Keratinocyte (primary cell): ENCODE results near the gene CACNB3. TPM values are rescaled to one million over a fixed set of nuclear protein-coding genes. Genes with fewer than 3 reads are reported as not detected.
"Not testable (repeated sequence)": the region's sequence is repeated elsewhere in the genome, so short reads cannot be mapped to it uniquely, and the experiment has no call there.

Experiments
- DNase-seq: peaks from one replicate; pipeline ENCODE4 v3.0.0-alpha.2; 2011; ENCODE audit warnings: low read depth, missing footprints, low spot score
- FAIRE-seq: peaks from 2 replicates; lab custom pipeline; 2011; peaks lifted over from hg19 to GRCh38; lab: Jason Lieb, UNC
- H2AFZ ChIP-seq: 2 replicates; pipeline ENCODE4 v1.6.0; 2012; ENCODE audit warnings: low read length, control low read depth, inconsistent platforms; ENCODE audit not compliant: control insufficient read depth
- H3K27ac ChIP-seq: 2 replicates; pipeline ENCODE4 v1.5.1; 2011; ENCODE audit warnings: low read length; ENCODE audit not compliant: control insufficient read depth, insufficient read depth
- H3K27me3 ChIP-seq: 3 replicates; pipeline ENCODE4 v1.6.0; 2011; ENCODE audit warnings: low read length; ENCODE audit not compliant: control insufficient read depth, insufficient read depth; ENCODE audit errors: extremely low read depth
- H3K36me3 ChIP-seq, 2 experiments: 2 replicates in 1 of 2; 3 replicates in 1 of 2; pipeline ENCODE4 v1.5.1; 2011; ENCODE audit warnings: low read length in 2 of 2, mild to moderate bottlenecking in 1 of 2; ENCODE audit not compliant: control insufficient read depth in 2 of 2, insufficient read depth in 2 of 2; ENCODE audit errors: extremely low read depth in 1 of 2
- H3K4me1 ChIP-seq: 3 replicates; pipeline ENCODE4 v1.5.1; 2011; ENCODE audit warnings: low read length; ENCODE audit not compliant: control insufficient read depth, insufficient read depth; ENCODE audit errors: extremely low read depth
- H3K4me2 ChIP-seq: 3 replicates; pipeline ENCODE4 v1.6.0; 2011; ENCODE audit warnings: low read depth, low read length; ENCODE audit not compliant: control insufficient read depth, insufficient read depth; ENCODE audit errors: extremely low read depth
- H3K4me3 ChIP-seq, 3 experiments: fragments of 200-600 bp in 1 of 3; sonication (generic) in 1 of 3; 2 replicates in 2 of 3; 3 replicates in 1 of 3; pipeline ENCODE4 v1.5.1; 2011 to 2016; ENCODE audit warnings: low read length in 3 of 3, mild to moderate bottlenecking in 3 of 3, control low read depth in 2 of 3, inconsistent platforms in 1 of 3, low read depth in 1 of 3, mixed read lengths in 1 of 3, mixed run types in 1 of 3, moderate library complexity in 1 of 3; ENCODE audit not compliant: control insufficient read depth in 2 of 3, insufficient read depth in 2 of 3; ENCODE audit errors: extremely low read depth in 1 of 3
- H3K79me2 ChIP-seq: 2 replicates; pipeline ENCODE4 v1.6.0; 2012; ENCODE audit warnings: low read length; ENCODE audit not compliant: control insufficient read depth, insufficient read depth
- H3K9ac ChIP-seq: 3 replicates; pipeline ENCODE4 v1.6.0; 2011; ENCODE audit warnings: low read length; ENCODE audit not compliant: control insufficient read depth, insufficient read depth; ENCODE audit errors: extremely low read depth
- H3K9me1 ChIP-seq: 3 replicates; pipeline ENCODE4 v1.6.0; 2011; ENCODE audit warnings: low read length; ENCODE audit not compliant: control insufficient read depth, insufficient read depth; ENCODE audit errors: extremely low read depth
- H3K9me3 ChIP-seq: 2 replicates; pipeline ENCODE4 v1.5.1; 2012; ENCODE audit warnings: low read depth, low read length; ENCODE audit not compliant: control insufficient read depth
- H4K20me1 ChIP-seq: 3 replicates; pipeline ENCODE4 v1.6.0; 2011; ENCODE audit warnings: low read length; ENCODE audit not compliant: control insufficient read depth, insufficient read depth; ENCODE audit errors: extremely low read depth
- CTCF ChIP-seq, 3 experiments: IDR thresholded peaks in 1 of 3; conservative IDR thresholded peaks in 1 of 3; optimal IDR thresholded peaks in 1 of 3; 2 replicates in 2 of 3; 3 replicates in 1 of 3; pipeline versions ENCODE3 to v1.5.1; 2011; ENCODE audit warnings: low read length in 3 of 3, mild to moderate bottlenecking in 3 of 3, moderate library complexity in 2 of 3, control low read depth in 1 of 3, inconsistent platforms in 1 of 3; ENCODE audit not compliant: insufficient read depth in 2 of 3; ENCODE audit errors: extremely low read depth in 1 of 3
- EZH2 ChIP-seq: IDR thresholded peaks from one replicate; pipeline ENCODE4 v1.6.1; 2012; ENCODE audit warnings: inconsistent platforms, mild to moderate bottlenecking, low read length, moderate library complexity
- dilution Hi-C: fragments of 300-500 bp; cut with MboI; formaldehyde crosslinking; loops from one replicate; pipeline ENCODE4 v1.7.0; 2020; ENCODE audit warnings: low sequenced_read_pairs; ENCODE audit not compliant: extremely low pct_ligation_motif_present
- polyA plus RNA-seq, 5 experiments: library from polyadenylated mRNA; depleted of rRNA in 3 of 5; stranded (reverse) in 3 of 5; stranded (forward) in 1 of 5; unstranded in 1 of 5; fragments of >200 nt; gene quantifications; 1 replicate in 1 of 5; 2 replicates in 3 of 5; 3 replicates in 1 of 5; pipeline versions ENCODE4 v1.2.1 to v1.2.3, GENCODE V29; 2011 to 2012; ENCODE audit warnings: missing spikeins in 2 of 5, low read depth in 1 of 5, low replicate concordance in 1 of 5

Gene CACNB3
- polyA plus RNA-seq, 1 donor (not counting 4 experiments of a cell fraction or from before 2014, with no cell fraction given): 16.1 TPM

- FAIRE-seq: no peak
- no peaks in the 10 kb centered on the region for H3K9me3 ChIP-seq
- H3K4me2 ChIP-seq: no peak overlapping the region
- no peak for DNase-seq
- H4K20me1 ChIP-seq: peaks cover 7% of the 10 kb centered on the region
- dilution Hi-C loops: no loop called here
- no peak overlapping the region for H3K4me3 ChIP-seq
- no peak overlapping the region for H3K9ac ChIP-seq
- TF ChIP-seq EZH2 (no peak), CTCF (optimal IDR thresholded peaks at IDR 0.05 in 1 of 3, IDR thresholded peaks at IDR 0.05 in 1 of 3, conservative IDR thresholded peaks at IDR 0.05 in 1 of 3; ENCODE audit: extremely low read depth in 1 of 3, insufficient read depth in 2 of 3, low read length in 3 of 3) (no peak)
- H3K27ac ChIP-seq: no peak overlapping the region
- no peaks in the 10 kb centered on the region for H3K27me3 ChIP-seq
- H3K36me3 ChIP-seq: peaks cover 50 to 69% of the 10 kb centered on the region in 2 experiments
- no peaks in the 10 kb centered on the region for H3K79me2 ChIP-seq
- H3K9me1 ChIP-seq: no peaks in the 10 kb centered on the region
- no peaks in the 10 kb centered on the region for H3K4me1 ChIP-seq
- H2AFZ ChIP-seq: no peak overlapping the region
Measured at GRCh38 chr12:48832321-48833060, 14.2 kb downstream of the CACNB3 start.

DNA sequence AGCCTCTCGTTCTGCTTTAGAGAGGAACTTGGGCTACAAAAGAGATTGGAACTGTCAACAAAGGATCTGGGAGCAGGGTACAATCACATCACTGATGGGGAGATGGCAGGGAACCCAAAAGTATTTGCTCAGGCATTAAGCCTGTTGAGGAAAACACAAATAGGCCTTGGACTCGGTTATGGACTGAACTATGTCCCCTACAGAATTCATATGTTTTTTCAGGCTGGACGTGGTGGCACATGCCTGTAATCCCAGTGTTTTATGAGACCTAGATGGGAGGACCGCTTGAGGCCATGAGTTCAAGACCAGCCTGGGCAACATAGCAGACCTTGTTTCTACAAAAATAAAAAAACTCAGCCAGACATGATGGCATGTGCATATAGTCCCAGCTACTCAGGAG, 19.8 kb downstream of the CACNB3 start:
- Histone ChIP-seq H3K9me1 (no peaks in the 10 kb centered on the region), H3K79me2 (no peaks in the 10 kb centered on the region), H3K4me2 (no peak overlapping the region), H2AFZ (no peak overlapping the region), H3K36me3 (peaks cover 38 to 45% of the 10 kb centered on the region in 2 experiments), H3K4me1 (no peaks in the 10 kb centered on the region), H3K9ac (no peak overlapping the region), H4K20me1 (no peaks in the 10 kb centered on the region), H3K4me3 (no peak overlapping the region), H3K27ac (no peak overlapping the region), H3K27me3 (no peaks in the 10 kb centered on the region), H3K9me3 (no peaks in the 10 kb centered on the region)
- dilution Hi-C loops: no loop called here
- TF ChIP-seq EZH2 (no peak), CTCF (optimal IDR thresholded peaks at IDR 0.05 in 1 of 3, IDR thresholded peaks at IDR 0.05 in 1 of 3, conservative IDR thresholded peaks at IDR 0.05 in 1 of 3; ENCODE audit: extremely low read depth in 1 of 3, insufficient read depth in 2 of 3, low read length in 3 of 3) (no peak)
- DNase-seq (no peak), FAIRE-seq (no peak)

DNA sequence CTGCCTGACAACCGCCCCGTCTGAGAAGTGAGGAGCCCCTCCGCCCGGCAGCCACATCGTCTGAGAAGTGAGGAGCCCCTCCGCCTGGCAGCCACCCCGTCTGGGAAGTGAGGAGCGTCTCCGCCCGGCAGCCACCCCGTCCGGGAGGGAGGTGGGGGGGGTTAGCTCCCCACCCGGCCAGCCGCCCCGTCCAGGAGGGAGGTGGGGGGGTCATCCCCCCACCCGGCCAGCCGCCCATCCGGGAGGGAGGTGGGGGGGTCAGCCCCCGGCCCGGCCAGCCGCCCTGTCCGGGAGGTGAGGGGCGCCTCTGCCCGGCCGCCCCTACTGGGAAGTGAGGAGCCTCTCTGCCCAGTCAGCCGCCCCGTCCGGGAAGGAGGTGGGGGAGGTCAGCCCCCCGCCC, 23.7 kb downstream of the CACNB3 start:
- peaks cover 31 to 47% of the 10 kb centered on the region in 2 experiments for H3K36me3 ChIP-seq
- H3K79me2 ChIP-seq, DNase-seq, H2AFZ ChIP-seq, H4K20me1 ChIP-seq, H3K9ac ChIP-seq, H3K9me1 ChIP-seq, H3K27me3 ChIP-seq, dilution Hi-C loops, H3K9me3 ChIP-seq, H3K27ac ChIP-seq, H3K4me1 ChIP-seq, H3K4me2 ChIP-seq, FAIRE-seq, H3K4me3 ChIP-seq: not testable (repeated sequence)
